Breast epithelium (tissue), 4 donors: ENCODE results near the gene ABCB8. TPM values are rescaled to one million over a fixed set of nuclear protein-coding genes. Genes with fewer than 3 reads are reported as not detected.

ENCODE experiments used
- DNase-seq, 2 donors: peaks; one replicate each; pipeline ENCODE4 v3.0.0-alpha.2; 2019; ENCODE audit warnings: low spot score in 2 of 2
- H3K27ac ChIP-seq, 2 donors: fragments of 200-600 bp; sonication (generic) in 1 of 2; one replicate each; pipeline ENCODE4 v1.5.1; 2016 to 2019; ENCODE audit warnings: mild to moderate bottlenecking in 1 of 2
- H3K27me3 ChIP-seq, 2 donors: fragments of 200-600 bp; sonication (generic) in 1 of 2; one replicate each; pipeline versions ENCODE4 v1.5.1 to v1.6.0; 2017 to 2019; ENCODE audit warnings: control low read depth in 1 of 2, mild to moderate bottlenecking in 1 of 2
- H3K36me3 ChIP-seq: fragments of 200-600 bp; one replicate; pipeline ENCODE4 v1.5.1; 2019
- H3K4me1 ChIP-seq, 2 donors: fragments of 200-600 bp; sonication (generic); one replicate each; pipeline ENCODE4 v1.5.1; 2016 to 2019; ENCODE audit warnings: control low read depth in 1 of 2
- H3K4me3 ChIP-seq, 3 donors: fragments of 200-600 bp; sonication (generic); 1 replicate in 2 of 3; 2 replicates in 1 of 3; pipeline ENCODE4 v1.5.1; 2016 to 2019; ENCODE audit warnings: mild to moderate bottlenecking in 3 of 3, moderate library complexity in 2 of 3
- H3K9me3 ChIP-seq, 2 donors: fragments of 200-600 bp; sonication (generic) in 1 of 2; one replicate each; pipeline ENCODE4 v1.5.1; 2016 to 2019; ENCODE audit warnings: control low read depth in 1 of 2
- CTCF ChIP-seq, 3 donors: fragments of 450-650 bp; IDR thresholded peaks; one replicate each; pipeline ENCODE4 v1.5.1; 2016 to 2017; ENCODE audit warnings: antibody characterized with exemption in 3 of 3, mild to moderate bottlenecking in 3 of 3, moderate library complexity in 3 of 3
- POLR2A ChIP-seq: fragments of 450-650 bp; IDR thresholded peaks from one replicate; pipeline ENCODE4 v1.6.1; 2016; ENCODE audit warnings: antibody characterized with exemption, mild to moderate bottlenecking, moderate library complexity
- POLR2AphosphoS5 ChIP-seq, 3 donors: sonication (generic); formaldehyde crosslinking; IDR thresholded peaks; one replicate each; pipeline ENCODE4 v1.6.1; 2017; ENCODE audit warnings: antibody characterized with exemption in 3 of 3
- intact Hi-C: fragments of 100-400 bp; cut with DNase I; formaldehyde crosslinking; loops from one replicate; pipeline ENCODE4 v1.15.1; 2023; ENCODE audit warnings: low total_unique reads
- total RNA-seq, 3 donors: library from RNA; depleted of rRNA; stranded (reverse); fragments of >200 nt; gene quantifications; one replicate each; pipeline ENCODE4 v1.1.0, GENCODE V29; 2016

ABCB8 gene
- total RNA-seq, 3 donors from 2014 or later, result 14.7 to 19.3 (median 17.6) TPM

GRCh38 chr7:151073990-151074389 lies 45.7 kb downstream of the ABCB8 start:
- Histone ChIP-seq H3K27ac (no peak overlapping the region), H3K36me3 (peaks cover 19% of the 10 kb centered on the region), H3K4me1 (peaks cover 0 to 1% of the 10 kb centered on the region in 2 donors), H3K27me3 (no peaks in the 10 kb centered on the region), H3K4me3 (no peak overlapping the region), H3K9me3 (no peaks in the 10 kb centered on the region)
- DNase-seq, result no peak
- intact Hi-C loops, result no loop called here
- TF ChIP-seq POLR2AphosphoS5 (IDR thresholded peaks at IDR 0.05) (no peak), POLR2A (no peak), CTCF (IDR thresholded peaks at IDR 0.05) (no peak)

- no peaks in the 10 kb centered on the region for H3K9me3 ChIP-seq
- H3K4me3 ChIP-seq, result no peak overlapping the region
- H3K27me3 ChIP-seq, result no peaks in the 10 kb centered on the region
- TF ChIP-seq CTCF (IDR thresholded peaks at IDR 0.05) (no peak), POLR2A (no peak), POLR2AphosphoS5 (IDR thresholded peaks at IDR 0.05) (no peak)
- H3K4me1 ChIP-seq, result peaks cover 6 to 12% of the 10 kb centered on the region in 2 donors
- intact Hi-C loops, result no loop called here
- no peak overlapping the region for H3K27ac ChIP-seq
- H3K36me3 ChIP-seq, result peaks cover 13% of the 10 kb centered on the region
- DNase-seq, result no peak
Measured at GRCh38 chr7:151074817-151075661, 46.8 kb downstream of the ABCB8 start.

GRCh38 chr7:151075662-151075971 lies 47.4 kb downstream of the ABCB8 start:
- intact Hi-C loops, result no loop called here
- no peak for TF ChIP-seq CTCF (IDR thresholded peaks at IDR 0.05)
- no peak for TF ChIP-seq POLR2AphosphoS5 (IDR thresholded peaks at IDR 0.05)
- TF ChIP-seq POLR2A, result no peak
- Histone ChIP-seq H3K27me3 (no peaks in the 10 kb centered on the region), H3K36me3 (peaks cover 13% of the 10 kb centered on the region), H3K4me1 (peaks cover 6 to 12% of the 10 kb centered on the region in 2 donors), H3K27ac (no peak overlapping the region), H3K4me3 (no peak overlapping the region), H3K9me3 (no peaks in the 10 kb centered on the region)
- no peak for DNase-seq

- intact Hi-C loops, result no loop called here
- Histone ChIP-seq H3K4me3 (no peak overlapping the region), H3K27me3 (no peaks in the 10 kb centered on the region), H3K27ac (no peak overlapping the region), H3K36me3 (peaks cover 10% of the 10 kb centered on the region), H3K9me3 (no peaks in the 10 kb centered on the region), H3K4me1 (peaks cover 6 to 14% of the 10 kb centered on the region in 2 donors)
- no peak for DNase-seq
- no peak for TF ChIP-seq CTCF (IDR thresholded peaks at IDR 0.05)
- no peak for TF ChIP-seq POLR2AphosphoS5 (IDR thresholded peaks at IDR 0.05)
- no peak for TF ChIP-seq POLR2A
Measured at GRCh38 chr7:151075978-151076426, 47.8 kb downstream of the ABCB8 start.

GRCh38 chr7:151076863-151077704 lies 48.8 kb downstream of the ABCB8 start:
- Histone ChIP-seq H3K4me3 (no peak overlapping the region), H3K9me3 (no peaks in the 10 kb centered on the region), H3K27me3 (no peaks in the 10 kb centered on the region), H3K4me1 (peaks cover 11 to 25% of the 10 kb centered on the region in 2 donors), H3K36me3 (peaks cover 7% of the 10 kb centered on the region), H3K27ac (peak overlapping the region; percentile 54 to 64)
- TF ChIP-seq POLR2AphosphoS5 (IDR thresholded peaks at IDR 0.05) (no peak), CTCF (IDR thresholded peaks at IDR 0.05) (peak in 1 of 3 donors; percentile 13)
- intact Hi-C loops, result no loop called here
- DNase-seq, result no peak
